GM12872 (cell line): Measurements from ENCODE around the gene KNDC1.

ENCODE experiments used
- TF ChIP-seq, protein P1 (sequence below): IDR thresholded peaks from 3 replicates; pipeline ENCODE4 v1.5.1; 2011; ENCODE audit warnings: low read depth, mild to moderate bottlenecking, low read length, moderate library complexity; ENCODE audit not compliant: insufficient read depth

KNDC1 gene

DNA sequence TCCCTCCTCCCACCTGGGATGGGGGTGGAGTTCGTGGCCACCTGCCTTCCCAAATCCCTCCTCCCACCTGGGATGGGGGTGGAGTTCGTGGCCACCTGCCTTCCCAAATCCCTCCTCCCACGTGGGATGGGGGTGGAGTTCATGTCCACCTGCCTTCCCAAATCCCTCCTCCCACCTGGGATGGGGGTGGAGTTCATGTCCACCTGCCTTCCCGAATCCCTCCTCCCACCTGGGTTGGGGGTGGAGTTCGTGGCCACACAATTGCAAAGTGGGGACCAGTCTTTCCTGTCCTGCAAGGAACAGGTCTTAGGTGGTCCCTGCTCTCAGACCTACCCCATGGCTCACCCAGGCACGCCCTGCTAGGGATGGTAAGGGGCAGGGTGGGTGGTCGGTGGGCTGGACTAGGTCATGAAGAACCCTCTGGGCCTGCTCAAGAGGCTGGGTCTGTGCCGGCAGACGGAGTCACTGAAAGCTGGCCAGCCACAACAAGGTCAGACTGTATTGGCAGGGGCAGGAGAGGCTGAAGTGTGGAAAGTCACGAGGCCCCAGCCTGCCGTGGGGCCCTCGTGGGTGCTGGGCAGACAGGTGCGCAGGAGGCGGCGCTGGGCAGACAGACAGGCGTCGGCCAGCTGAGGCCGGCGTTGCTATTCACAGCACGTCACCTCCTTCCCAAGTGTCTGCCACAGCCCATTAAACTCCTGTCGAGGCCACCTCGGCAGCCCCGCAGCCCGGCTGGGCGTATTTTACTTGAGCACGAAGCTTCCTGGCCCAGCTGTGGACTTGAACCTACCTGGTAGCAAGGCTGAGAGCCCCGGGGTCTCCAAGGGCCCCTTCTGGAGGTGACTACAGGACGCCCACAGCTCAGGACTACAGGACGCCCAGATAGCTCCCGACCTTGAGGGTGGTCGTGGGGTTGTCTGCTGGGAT is 4.1 kb downstream of the KNDC1 start:
- TF ChIP-seq, protein P1, sequence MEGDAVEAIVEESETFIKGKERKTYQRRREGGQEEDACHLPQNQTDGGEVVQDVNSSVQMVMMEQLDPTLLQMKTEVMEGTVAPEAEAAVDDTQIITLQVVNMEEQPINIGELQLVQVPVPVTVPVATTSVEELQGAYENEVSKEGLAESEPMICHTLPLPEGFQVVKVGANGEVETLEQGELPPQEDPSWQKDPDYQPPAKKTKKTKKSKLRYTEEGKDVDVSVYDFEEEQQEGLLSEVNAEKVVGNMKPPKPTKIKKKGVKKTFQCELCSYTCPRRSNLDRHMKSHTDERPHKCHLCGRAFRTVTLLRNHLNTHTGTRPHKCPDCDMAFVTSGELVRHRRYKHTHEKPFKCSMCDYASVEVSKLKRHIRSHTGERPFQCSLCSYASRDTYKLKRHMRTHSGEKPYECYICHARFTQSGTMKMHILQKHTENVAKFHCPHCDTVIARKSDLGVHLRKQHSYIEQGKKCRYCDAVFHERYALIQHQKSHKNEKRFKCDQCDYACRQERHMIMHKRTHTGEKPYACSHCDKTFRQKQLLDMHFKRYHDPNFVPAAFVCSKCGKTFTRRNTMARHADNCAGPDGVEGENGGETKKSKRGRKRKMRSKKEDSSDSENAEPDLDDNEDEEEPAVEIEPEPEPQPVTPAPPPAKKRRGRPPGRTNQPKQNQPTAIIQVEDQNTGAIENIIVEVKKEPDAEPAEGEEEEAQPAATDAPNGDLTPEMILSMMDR = no peak

DNA sequence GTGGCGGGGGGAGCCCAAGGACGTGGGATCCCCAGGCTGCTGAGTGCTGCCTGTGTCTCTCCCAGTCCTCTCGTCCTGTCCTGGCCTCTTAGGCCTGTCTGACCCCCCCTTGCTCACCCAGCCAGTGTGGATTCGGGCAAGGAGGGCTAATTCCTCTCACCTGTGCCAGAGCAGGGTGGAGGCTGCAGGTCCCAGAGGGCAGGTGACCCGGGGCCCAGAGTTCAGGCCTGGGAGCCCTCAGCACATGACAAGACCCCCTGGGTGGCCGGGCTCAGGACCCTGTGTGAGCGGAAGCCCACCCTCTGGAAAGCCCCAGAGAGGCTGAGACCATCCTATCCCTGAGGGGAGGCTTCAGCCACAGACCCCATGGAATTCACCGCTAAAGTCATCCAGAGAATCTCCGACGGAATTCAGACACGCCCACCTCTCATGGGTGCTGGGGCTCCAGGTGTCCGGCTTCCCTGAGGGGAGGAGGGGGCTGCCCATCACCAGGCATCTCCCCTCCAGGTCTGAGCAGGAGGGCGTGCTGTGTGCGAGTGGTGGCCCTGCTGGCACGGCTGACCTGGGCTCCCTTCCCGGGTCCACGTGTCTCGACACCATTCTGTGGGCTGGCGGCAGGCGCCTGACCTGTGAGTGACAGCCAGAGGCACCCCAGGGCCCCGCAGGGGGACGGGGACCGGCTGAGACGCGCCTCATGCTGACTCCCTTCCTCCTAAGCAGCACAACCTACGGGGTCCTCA is 5.0 kb downstream of the KNDC1 start:
- TF ChIP-seq, protein P1 = no peak

DNA sequence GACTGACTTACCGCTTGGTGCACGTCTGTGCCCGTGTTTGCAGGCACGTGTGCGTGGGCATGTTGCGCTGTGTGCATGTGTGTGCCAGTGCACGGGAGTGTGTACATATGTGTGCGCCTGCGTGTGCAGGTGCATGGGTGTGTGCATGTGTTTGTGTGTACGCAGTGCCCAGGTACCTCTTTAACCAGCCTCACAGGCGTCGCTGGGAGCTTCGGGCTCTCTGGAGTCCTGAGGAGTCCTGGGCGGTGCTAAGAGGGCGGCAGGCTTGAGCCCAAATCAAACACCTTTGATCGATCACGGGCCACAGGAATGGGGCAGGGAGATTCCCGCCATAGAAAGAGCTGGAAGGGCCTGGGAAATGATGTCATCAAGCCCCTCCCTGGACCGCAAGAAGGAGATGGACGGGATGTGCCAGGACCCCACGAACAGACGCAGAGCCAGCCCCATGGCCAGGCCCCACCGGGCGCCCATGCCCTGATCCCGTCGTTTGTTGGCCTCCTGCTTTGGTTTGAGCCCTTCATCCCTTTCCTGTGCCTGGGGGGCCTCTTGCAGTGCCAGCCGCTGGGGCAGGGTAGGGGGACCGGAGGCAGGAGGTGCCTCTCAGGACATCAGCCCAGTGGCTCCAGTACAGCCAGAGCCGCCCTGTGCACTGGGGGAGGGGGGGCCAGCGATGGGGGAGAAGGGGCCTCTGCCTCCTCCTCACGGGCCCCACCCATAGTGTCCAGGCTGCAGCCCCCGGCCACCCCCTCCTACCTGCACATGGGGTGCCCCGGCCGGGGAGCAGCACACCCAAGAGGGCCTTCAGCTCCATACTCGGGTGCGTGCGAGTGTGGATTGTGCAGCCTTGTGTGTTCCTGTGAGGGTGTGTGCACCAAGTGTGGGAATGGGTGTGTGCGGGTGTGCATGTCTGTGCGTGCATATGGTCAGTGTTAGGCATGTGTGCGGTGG is 5.8 kb downstream of the KNDC1 start:
- TF ChIP-seq, protein P1 = no peak

DNA sequence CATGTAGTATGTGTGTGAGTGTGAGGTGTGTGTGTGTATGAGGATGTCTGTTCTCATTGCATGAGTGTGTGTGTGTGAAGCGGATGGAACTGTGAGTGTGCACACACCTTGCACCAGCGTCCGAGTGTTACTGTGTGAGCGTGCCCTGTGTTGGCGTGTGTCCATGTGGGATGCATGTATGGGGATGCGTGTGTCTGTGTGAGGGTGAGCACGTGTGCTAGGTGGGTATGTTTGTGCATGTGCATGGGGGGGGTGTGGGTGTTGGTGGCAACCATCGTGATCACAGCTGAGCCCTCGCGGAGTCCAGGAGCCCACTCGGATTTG is 6.4 kb downstream of the KNDC1 start:
- TF ChIP-seq, protein P1 = no peak

DNA sequence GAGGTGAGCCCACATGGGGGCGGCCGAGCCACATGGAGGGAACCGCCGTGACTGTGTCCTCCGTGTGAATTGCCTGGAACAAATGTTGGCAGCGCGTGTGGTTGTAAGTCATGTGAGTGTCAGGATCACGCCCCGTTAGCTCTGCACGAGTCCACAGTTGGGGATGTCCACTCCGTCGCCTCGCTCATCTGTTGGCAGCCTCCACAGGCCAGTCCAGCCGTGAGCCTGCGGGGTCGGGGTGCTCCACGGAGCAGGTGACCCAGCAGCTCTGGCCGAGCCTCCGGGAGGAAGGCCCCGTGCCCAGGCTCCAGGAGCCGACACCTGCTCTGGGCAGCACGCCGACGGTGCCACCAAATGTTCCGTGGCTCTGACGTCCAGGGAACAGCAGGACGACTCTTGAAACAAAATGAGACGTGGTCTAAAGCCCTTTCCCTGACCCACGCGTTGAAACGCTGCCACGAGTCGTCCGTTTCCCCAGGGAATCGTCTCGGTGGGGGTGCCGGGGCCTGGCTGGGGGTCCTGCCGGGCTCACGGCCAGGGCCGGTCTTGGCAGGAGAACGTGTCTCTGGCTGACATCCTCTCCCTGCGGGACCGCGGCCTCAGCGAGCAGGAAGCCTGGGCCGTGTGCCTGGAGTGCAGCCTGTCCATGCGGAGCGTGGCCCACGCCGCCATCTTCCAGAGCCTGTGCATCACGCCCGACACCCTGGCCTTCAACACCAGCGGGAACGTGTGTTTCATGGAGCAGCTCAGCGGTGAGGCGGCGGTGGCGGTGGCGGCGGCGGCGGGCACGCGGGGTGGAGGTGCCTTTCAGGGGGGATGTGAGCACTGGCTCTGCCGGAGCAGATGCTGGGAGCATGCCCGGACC is 7.0 kb downstream of the KNDC1 start:
- TF ChIP-seq, protein P1 = no peak

DNA sequence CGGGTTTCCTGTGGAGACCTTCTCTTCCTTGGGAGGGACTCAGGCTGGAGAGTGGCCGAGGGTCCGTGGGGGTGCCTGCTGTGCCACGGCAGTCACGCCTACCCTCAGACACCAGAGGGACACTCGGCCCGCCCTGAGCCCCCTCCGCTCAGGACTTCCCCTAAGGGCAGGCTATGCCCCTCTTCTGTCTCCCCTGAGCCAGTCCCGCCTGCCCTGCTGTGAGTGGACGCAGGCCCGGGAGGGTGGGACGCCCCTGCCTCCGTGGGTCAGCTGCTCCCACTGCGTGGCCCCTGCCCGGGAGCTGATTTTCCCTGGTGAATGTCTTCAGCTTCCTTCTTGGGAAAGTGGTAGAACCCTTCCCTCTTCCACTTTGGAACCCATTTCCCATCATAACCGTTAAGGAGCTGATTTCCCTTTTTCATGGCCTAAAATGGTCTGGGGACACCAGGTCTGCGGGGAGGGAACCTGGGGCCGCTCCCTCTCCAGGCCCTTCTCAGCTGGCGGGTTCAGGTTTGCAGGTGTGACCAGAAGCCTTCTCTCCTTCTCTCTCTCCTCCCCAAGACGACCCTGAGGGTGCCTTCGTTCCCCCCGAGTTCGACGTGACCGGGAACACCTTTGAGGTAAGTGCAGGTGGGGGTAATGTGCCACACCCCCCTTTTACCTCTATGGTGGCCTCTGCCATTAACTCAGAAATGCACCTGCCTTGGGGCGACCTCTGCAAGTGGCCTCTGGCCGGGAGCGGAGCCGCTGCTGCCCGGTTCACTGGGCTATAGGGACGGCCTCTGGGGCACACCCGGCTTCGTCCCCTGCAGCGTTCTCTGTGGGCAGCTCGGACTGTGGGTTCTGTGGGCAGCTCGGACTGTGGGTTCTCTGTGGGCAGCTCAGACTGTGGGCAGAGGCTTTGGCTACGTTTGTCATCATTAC is 7.9 kb downstream of the KNDC1 start:
- TF ChIP-seq, protein P1 = no peak
